Prostate gland (tissue), 2 donors: Measurements from ENCODE around the gene PIP5K1C. TPM values are rescaled to one million over a fixed set of nuclear protein-coding genes. Genes with fewer than 3 reads are reported as not detected.

ENCODE experiments used
- DNase-seq: peaks from one replicate; pipeline ENCODE4 v3.0.0-alpha.2; 2019; ENCODE audit warnings: low spot score
- H3K27ac ChIP-seq, 2 donors: fragments of 200-600 bp; sonication (generic); 2 replicates each; pipeline ENCODE4 v1.5.1; 2017 to 2019
- H3K27me3 ChIP-seq: fragments of 200-600 bp; sonication (generic); replicated peaks from 2 replicates; pipeline ENCODE4 v1.5.1; 2019; ENCODE audit not compliant: insufficient read depth
- H3K36me3 ChIP-seq, 2 donors: fragments of 200-600 bp; sonication (generic); 1 replicate in 1 of 2; 2 replicates in 1 of 2; pipeline versions ENCODE4 v1.5.1 to v1.8.1; 2017 to 2019
- H3K4me1 ChIP-seq: fragments of 200-600 bp; sonication (generic); replicated peaks from 2 replicates; pipeline ENCODE4 v1.5.1; 2019
- H3K4me3 ChIP-seq, 2 donors: fragments of 200-600 bp; sonication (generic); 2 replicates each; pipeline ENCODE4 v1.5.1; 2017 to 2019
- H3K9me3 ChIP-seq: fragments of 200-600 bp; sonication (generic); 2 replicates; pipeline ENCODE4 v1.5.1; 2017
- POLR2A ChIP-seq: fragments of 450-650 bp; IDR thresholded peaks from one replicate; pipeline ENCODE4 v1.6.1; 2016; ENCODE audit warnings: antibody characterized with exemption, mild to moderate bottlenecking
- POLR2AphosphoS5 ChIP-seq: sonication (generic); formaldehyde crosslinking; IDR thresholded peaks from one replicate; pipeline ENCODE4 v1.6.1; 2017; ENCODE audit warnings: antibody characterized with exemption
- WGBS: methylation state at CpG from one replicate; pipeline ENCODE4 v1.1.5; 2018; 5-methylcytosine and 5-hydroxymethylcytosine counted together
- intact Hi-C: fragments of 100-400 bp; cut with DNase I; formaldehyde crosslinking; loops from one replicate; pipeline ENCODE4 v1.14.2; 2022
- total RNA-seq, 2 donors: library from RNA; depleted of rRNA; stranded (reverse); fragments of >200 nt; gene quantifications; one replicate each; pipeline ENCODE4 v1.1.0, GENCODE V29; 2016
- TF ChIP-seq, protein P1 (sequence below), 4 experiments: fragments of 200-600 bp in 2 of 4; fragments of 450-650 bp in 2 of 4; sonication (generic) in 2 of 4; IDR thresholded peaks; 1 replicate in 3 of 4; 2 replicates in 1 of 4; pipeline ENCODE4 v1.5.1; 2016 to 2019; ENCODE audit warnings: antibody characterized with exemption in 4 of 4, mild to moderate bottlenecking in 2 of 4, moderate library complexity in 2 of 4

Gene PIP5K1C
- total RNA-seq, 2 donors from 2014 or later = 34.3 to 75.5 TPM

- no peak for TF ChIP-seq POLR2A
- TF ChIP-seq, protein P1, sequence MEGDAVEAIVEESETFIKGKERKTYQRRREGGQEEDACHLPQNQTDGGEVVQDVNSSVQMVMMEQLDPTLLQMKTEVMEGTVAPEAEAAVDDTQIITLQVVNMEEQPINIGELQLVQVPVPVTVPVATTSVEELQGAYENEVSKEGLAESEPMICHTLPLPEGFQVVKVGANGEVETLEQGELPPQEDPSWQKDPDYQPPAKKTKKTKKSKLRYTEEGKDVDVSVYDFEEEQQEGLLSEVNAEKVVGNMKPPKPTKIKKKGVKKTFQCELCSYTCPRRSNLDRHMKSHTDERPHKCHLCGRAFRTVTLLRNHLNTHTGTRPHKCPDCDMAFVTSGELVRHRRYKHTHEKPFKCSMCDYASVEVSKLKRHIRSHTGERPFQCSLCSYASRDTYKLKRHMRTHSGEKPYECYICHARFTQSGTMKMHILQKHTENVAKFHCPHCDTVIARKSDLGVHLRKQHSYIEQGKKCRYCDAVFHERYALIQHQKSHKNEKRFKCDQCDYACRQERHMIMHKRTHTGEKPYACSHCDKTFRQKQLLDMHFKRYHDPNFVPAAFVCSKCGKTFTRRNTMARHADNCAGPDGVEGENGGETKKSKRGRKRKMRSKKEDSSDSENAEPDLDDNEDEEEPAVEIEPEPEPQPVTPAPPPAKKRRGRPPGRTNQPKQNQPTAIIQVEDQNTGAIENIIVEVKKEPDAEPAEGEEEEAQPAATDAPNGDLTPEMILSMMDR (IDR thresholded peaks at IDR 0.05) = no peak
- no peak for TF ChIP-seq POLR2AphosphoS5
- WGBS = 30% methylated on average over 14 of the region's 14 CpGs
- H3K4me3 ChIP-seq = no peak overlapping the region
- intact Hi-C loops = no loop called here
- H3K4me1 ChIP-seq = peaks cover 8% of the 10 kb centered on the region
- no peaks in the 10 kb centered on the region for H3K27me3 ChIP-seq
- H3K27ac ChIP-seq = no peak overlapping the region
- no peaks in the 10 kb centered on the region for H3K9me3 ChIP-seq
- no peak for DNase-seq
- H3K36me3 ChIP-seq = no peaks in the 10 kb centered on the region
These were observed 25.5 kb upstream of the PIP5K1C start for GRCh38 chr19:3725640-3726310.

DNA sequence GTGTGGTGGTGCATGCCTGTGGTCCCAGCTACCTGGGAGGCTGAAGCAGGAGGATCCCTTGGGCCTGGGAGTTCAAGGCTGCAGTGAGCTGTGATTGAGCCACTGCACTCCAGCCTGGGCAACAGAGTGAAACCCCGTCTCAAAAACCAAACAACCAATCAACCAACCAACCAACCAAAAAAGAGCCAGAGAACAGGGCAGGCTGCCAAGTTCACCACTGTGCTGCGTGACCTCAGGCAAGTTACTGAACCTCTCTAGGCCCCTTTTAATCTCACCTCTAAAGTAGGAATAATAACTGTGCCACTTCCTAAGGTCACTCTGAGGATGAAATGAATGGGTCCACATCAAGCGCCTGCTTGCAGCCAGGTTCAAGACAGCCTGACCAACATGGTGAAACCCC is 24.9 kb upstream of the PIP5K1C start:
- H3K9me3 ChIP-seq = no peaks in the 10 kb centered on the region
- no peak overlapping the region for H3K27ac ChIP-seq
- DNase-seq = no peak
- no peaks in the 10 kb centered on the region for H3K27me3 ChIP-seq
- no peak for TF ChIP-seq POLR2AphosphoS5
- TF ChIP-seq, protein P1 (IDR thresholded peaks at IDR 0.05) = no peak
- no peak for TF ChIP-seq POLR2A
- 76% methylated on average over 3 of the region's 3 CpGs for whole genome bisulfite sequencing
- no peaks in the 10 kb centered on the region for H3K36me3 ChIP-seq
- peaks cover 8% of the 10 kb centered on the region for H3K4me1 ChIP-seq
- intact Hi-C loops = no loop called here
- no peak overlapping the region for H3K4me3 ChIP-seq

DNA sequence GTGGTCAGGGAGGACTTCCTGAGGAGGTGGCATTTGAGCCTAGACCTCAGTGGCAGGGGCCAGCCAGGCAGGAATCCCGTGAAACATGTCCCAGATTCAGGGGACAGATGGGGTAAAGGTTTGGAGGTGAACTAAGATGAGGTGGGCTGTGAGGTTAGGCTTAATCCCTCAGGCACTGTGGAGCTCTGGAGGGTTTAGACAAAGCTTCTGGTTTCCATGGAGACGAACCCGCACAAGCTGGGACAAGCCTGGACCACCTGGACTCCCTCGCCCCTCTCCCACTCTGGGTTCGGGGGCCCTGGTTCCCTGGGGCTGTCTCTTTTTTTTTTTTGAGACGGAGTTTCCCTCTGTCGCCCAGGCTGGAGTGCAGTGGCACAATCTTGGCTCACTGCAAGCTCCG is 23.6 kb upstream of the PIP5K1C start:
- WGBS = 25% methylated on average over 8 of the region's 8 CpGs
- Histone ChIP-seq H3K27me3 (no peaks in the 10 kb centered on the region), H3K9me3 (no peaks in the 10 kb centered on the region), H3K4me3 (no peak overlapping the region), H3K36me3 (no peaks in the 10 kb centered on the region), H3K4me1 (peaks cover 8% of the 10 kb centered on the region), H3K27ac (no peak overlapping the region)
- no peak for DNase-seq
- TF ChIP-seq POLR2AphosphoS5 (no peak), POLR2A (no peak)
- TF ChIP-seq, protein P1 (IDR thresholded peaks at IDR 0.05) = no peak
- intact Hi-C loops = no loop called here

DNA sequence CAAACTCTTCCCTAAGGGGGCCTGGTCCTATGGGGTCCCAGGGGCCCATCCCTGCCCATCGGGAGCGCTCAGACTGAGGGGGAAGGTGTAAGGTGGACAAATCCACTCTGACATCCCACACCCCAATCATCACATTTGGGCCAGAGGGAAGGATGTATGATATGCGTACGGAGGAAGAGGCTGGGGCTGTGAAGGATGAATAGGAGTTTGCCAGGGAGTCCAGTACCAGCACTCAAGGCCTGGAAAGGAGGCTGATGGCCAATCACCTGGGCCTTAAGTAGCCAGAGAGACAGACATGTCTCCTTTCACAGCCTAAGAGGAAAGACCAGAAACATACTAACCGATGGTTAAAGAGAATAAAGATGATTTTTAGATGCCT is 22.8 kb upstream of the PIP5K1C start:
- Histone ChIP-seq H3K27ac (no peak overlapping the region), H3K36me3 (no peaks in the 10 kb centered on the region), H3K4me1 (peaks cover 8% of the 10 kb centered on the region), H3K27me3 (no peaks in the 10 kb centered on the region), H3K9me3 (no peaks in the 10 kb centered on the region), H3K4me3 (no peak overlapping the region)
- WGBS = 81% methylated on average over 5 of the region's 5 CpGs
- TF ChIP-seq, protein P1 (IDR thresholded peaks at IDR 0.05) = no peak
- TF ChIP-seq POLR2AphosphoS5 = no peak
- no peak for TF ChIP-seq POLR2A
- no peak for DNase-seq
- intact Hi-C loops = no loop called here

DNA sequence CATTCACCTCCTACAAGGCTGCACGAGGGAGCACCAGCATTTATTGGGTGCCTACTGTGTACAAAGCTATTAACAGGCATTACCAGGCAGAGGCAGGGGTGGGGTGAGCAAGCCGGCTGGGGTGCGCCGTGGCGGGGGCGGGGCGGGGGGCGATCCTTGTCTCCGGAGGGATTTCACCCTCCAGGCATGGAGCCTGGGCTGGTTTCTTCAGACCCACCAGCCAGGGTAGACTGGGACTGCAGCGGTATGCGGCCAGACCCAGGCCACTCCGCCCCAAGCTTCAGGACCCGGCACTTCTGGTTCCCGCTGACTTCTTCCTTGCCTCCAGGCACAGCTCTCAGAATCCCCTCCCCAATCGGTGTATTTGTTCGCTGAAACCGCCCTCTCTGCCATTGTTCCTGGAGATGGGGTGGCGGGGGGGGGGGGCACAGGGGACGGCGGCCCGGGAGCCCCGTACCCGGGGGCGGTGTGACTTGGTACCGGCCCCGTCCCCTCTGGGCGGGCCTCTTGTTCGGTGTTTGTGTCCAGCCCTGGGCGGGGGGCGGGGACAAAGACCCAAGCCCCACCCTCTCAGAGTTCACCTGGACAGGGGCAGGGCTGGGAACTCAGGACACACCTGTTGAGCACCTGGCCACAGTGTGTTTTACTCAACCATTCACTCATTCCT is 22.3 kb upstream of the PIP5K1C start:
- Histone ChIP-seq H3K9me3 (no peaks in the 10 kb centered on the region), H3K4me3 (peak overlapping the region; percentile 19 to 27), H3K27ac (peak overlapping the region in 1 of 2 donors; percentile 27), H3K4me1 (peaks cover 8% of the 10 kb centered on the region), H3K36me3 (no peaks in the 10 kb centered on the region), H3K27me3 (no peaks in the 10 kb centered on the region)
- DNase-seq = peak; percentile 31
- intact Hi-C loops = no loop called here
- no peak for TF ChIP-seq POLR2A
- TF ChIP-seq POLR2AphosphoS5 = no peak
- TF ChIP-seq, protein P1 (IDR thresholded peaks at IDR 0.05) = no peak
- WGBS = 1% methylated on average over 21 of the region's 30 CpGs
